Measurements from ENCODE around the gene ITPR2. TPM values are rescaled to one million over a fixed set of nuclear protein-coding genes. Genes with fewer than 3 reads are reported as not detected.

The ITPR2 gene
- total RNA-seq, 1 experiment from 2014 or later: 4.0 TPM

- H3K79me2 ChIP-seq (ENCODE audit: low read length): no peaks in the 10 kb centered on the region
- H4K20me1 ChIP-seq (ENCODE audit: low read length): no peaks in the 10 kb centered on the region
- H3K9me2 ChIP-seq (replicated peaks; ENCODE audit: low read length): no peaks in the 10 kb centered on the region
- no peak overlapping the region for H3K27ac ChIP-seq (ENCODE audit: low read length)
- no peak overlapping the region for H3K9ac ChIP-seq (ENCODE audit: low read length)
- ChIA-PET POLR2A (ENCODE audit: unreplicated experiment) (no interaction called here), CTCF (no interaction called here)
- no TSS peak for BruUV-seq (replicated peaks)
- H2AFZ ChIP-seq (ENCODE audit: low read length): no peak overlapping the region
- no peaks in the 10 kb centered on the region for H3K27me3 ChIP-seq (ENCODE audit: low read length)
- no peaks in the 10 kb centered on the region for H3K9me3 ChIP-seq (ENCODE audit: low read length)
- ATAC-seq: no peak
- intact Hi-C loops (cut with micrococcal nuclease): no loop called here
- H3F3A ChIP-seq (ENCODE audit: low read length, unreplicated experiment): no peaks in the 10 kb centered on the region
- no peak overlapping the region for H3K4me3 ChIP-seq (ENCODE audit: low read length)
- no peaks in the 10 kb centered on the region for H3K4me1 ChIP-seq (ENCODE audit: insufficient read depth, low read length)
- no peaks in the 10 kb centered on the region for H3K36me3 ChIP-seq (ENCODE audit: low read depth, low read length)
- H3K4me2 ChIP-seq (ENCODE audit: low read length): no peak overlapping the region
- DNase-seq: no peak
- TF ChIP-seq EZH2 (IDR thresholded peaks at IDR 0.05; ENCODE audit: low read length, unreplicated experiment) (no peak), CTCF (conservative IDR thresholded peaks at IDR 0.05; ENCODE audit: low read depth, low read length) (no peak)
These were observed 164.8 kb downstream of the ITPR2 start for GRCh38 chr12:26668230-26668629.

GRCh38 chr12:26666286-26666685 is 166.7 kb downstream of the ITPR2 start:
- no peaks in the 10 kb centered on the region for H3K79me2 ChIP-seq (ENCODE audit: low read length)
- no peaks in the 10 kb centered on the region for H3K4me1 ChIP-seq (ENCODE audit: insufficient read depth, low read length)
- TF ChIP-seq EZH2 (IDR thresholded peaks at IDR 0.05; ENCODE audit: low read length, unreplicated experiment): no peak
- TF ChIP-seq CTCF (conservative IDR thresholded peaks at IDR 0.05; ENCODE audit: low read depth, low read length): no peak
- no peak for TF ChIP-seq EZH2phosphoT487 (IDR thresholded peaks at IDR 0.05; ENCODE audit: borderline replicate concordance, low read length)
- no peak overlapping the region for H3K9ac ChIP-seq (ENCODE audit: low read length)
- H3K36me3 ChIP-seq (ENCODE audit: low read depth, low read length): no peaks in the 10 kb centered on the region
- intact Hi-C loops (cut with micrococcal nuclease): no loop called here
- H3K27ac ChIP-seq (ENCODE audit: low read length): no peak overlapping the region
- DNase-seq (no peak), ATAC-seq (no peak)
- H4K20me1 ChIP-seq (ENCODE audit: low read length): no peaks in the 10 kb centered on the region
- ChIA-PET CTCF (no interaction called here), POLR2A (ENCODE audit: unreplicated experiment) (no interaction called here)
- no peak overlapping the region for H3K4me3 ChIP-seq (ENCODE audit: low read length)
- BruUV-seq (replicated peaks): no TSS peak
- no peaks in the 10 kb centered on the region for H3K9me3 ChIP-seq (ENCODE audit: low read length)
- H3K27me3 ChIP-seq (ENCODE audit: low read length): no peaks in the 10 kb centered on the region
- H3K4me2 ChIP-seq (ENCODE audit: low read length): no peak overlapping the region
- H2AFZ ChIP-seq (ENCODE audit: low read length): no peak overlapping the region
- no peaks in the 10 kb centered on the region for H3F3A ChIP-seq (ENCODE audit: low read length, unreplicated experiment)
- H3K9me2 ChIP-seq (replicated peaks; ENCODE audit: low read length): no peaks in the 10 kb centered on the region

- Histone ChIP-seq H2AFZ (ENCODE audit: low read length) (no peak overlapping the region), H3K79me2 (ENCODE audit: low read length) (no peaks in the 10 kb centered on the region), H3K9ac (ENCODE audit: low read length) (no peak overlapping the region), H3K36me3 (ENCODE audit: low read depth, low read length) (no peaks in the 10 kb centered on the region), H3K9me2 (replicated peaks; ENCODE audit: low read length) (no peaks in the 10 kb centered on the region), H3K27ac (ENCODE audit: low read length) (no peak overlapping the region), H3K27me3 (ENCODE audit: low read length) (no peaks in the 10 kb centered on the region), H3K4me3 (ENCODE audit: low read length) (no peak overlapping the region), H4K20me1 (ENCODE audit: low read length) (no peaks in the 10 kb centered on the region), H3K4me1 (ENCODE audit: insufficient read depth, low read length) (no peaks in the 10 kb centered on the region), H3K4me2 (ENCODE audit: low read length) (no peak overlapping the region), H3F3A (ENCODE audit: low read length, unreplicated experiment) (no peaks in the 10 kb centered on the region), H3K9me3 (ENCODE audit: low read length) (no peaks in the 10 kb centered on the region)
- TF ChIP-seq EZH2 (IDR thresholded peaks at IDR 0.05; ENCODE audit: low read length, unreplicated experiment) (no peak), EZH2phosphoT487 (IDR thresholded peaks at IDR 0.05; ENCODE audit: borderline replicate concordance, low read length) (no peak), CTCF (conservative IDR thresholded peaks at IDR 0.05; ENCODE audit: low read depth, low read length) (no peak)
- ATAC-seq (no peak), DNase-seq (no peak)
- no TSS peak for BruUV-seq (replicated peaks)
- CTCF ChIA-PET: no interaction called here
- intact Hi-C loops (cut with micrococcal nuclease): no loop called here
- POLR2A ChIA-PET (ENCODE audit: unreplicated experiment): no interaction called here
These were observed 171.6 kb downstream of the ITPR2 start for GRCh38 chr12:26661399-26661798.

Measured in PC-3 (cell line).